CD4-positive, alpha-beta memory T cell (primary cell): ENCODE data around the gene PDGFRB. TPM values are rescaled to one million over a fixed set of nuclear protein-coding genes. Genes with fewer than 3 reads are reported as not detected.

ENCODE experiments used
- CTCF ChIA-PET: fragments of 350-600 bp; sonication (Branson Sonifier 250); formaldehyde crosslinking; loops from one replicate; lab custom pipeline; 2021; ENCODE audit warnings: inconsistent platforms; ENCODE audit not compliant: partially characterized antibody; lab: Charles Lee
- POLR2A ChIA-PET: fragments of 350-600 bp; sonication (Branson Sonifier 250); formaldehyde crosslinking; loops from one replicate; lab custom pipeline; 2021; ENCODE audit not compliant: partially characterized antibody; lab: Charles Lee
- DNase-seq, 5 donors: peaks; one replicate each; pipeline versions ENCODE4 v3.0.0 to v3.0.0-alpha.2; 2020 to 2022; ENCODE audit warnings: mixed read lengths in 1 of 5
- H3K27ac ChIP-seq: one replicate; pipeline ENCODE4 v1.7.0; 2013; ENCODE audit warnings: low read depth, low read length
- H3K27me3 ChIP-seq: 2 replicates; pipeline ENCODE4 v1.7.0; 2013; ENCODE audit warnings: mild to moderate bottlenecking, low read length, moderate library complexity; ENCODE audit not compliant: insufficient read depth
- H3K36me3 ChIP-seq: 2 replicates; pipeline ENCODE4 v1.7.0; 2013; ENCODE audit warnings: mild to moderate bottlenecking, low read length, moderate library complexity; ENCODE audit not compliant: insufficient read depth
- H3K4me1 ChIP-seq: 2 replicates; pipeline ENCODE4 v1.7.0; 2013; ENCODE audit warnings: mild to moderate bottlenecking, low read length, moderate library complexity; ENCODE audit not compliant: insufficient read depth
- H3K4me3 ChIP-seq, 2 donors: one replicate each; pipeline ENCODE4 v1.7.0; 2013; ENCODE audit warnings: low read length in 2 of 2, mild to moderate bottlenecking in 1 of 2
- H3K9me3 ChIP-seq, 2 donors: one replicate each; pipeline ENCODE4 v1.7.0; 2013; ENCODE audit warnings: low read length in 2 of 2, control low read depth in 1 of 2; ENCODE audit not compliant: control insufficient read depth in 1 of 2
- H3K27ac Mint-ChIP-seq, 7 donors: one replicate each; pipeline ENCODE4 v1.8.0; 2020 to 2021; ENCODE audit warnings: mixed read lengths in 7 of 7, mild to moderate bottlenecking in 6 of 7, inconsistent platforms in 3 of 7, moderate library complexity in 3 of 7
- H3K27me3 Mint-ChIP-seq, 2 donors: one replicate each; pipeline ENCODE4 v1.8.0; 2020 to 2021; ENCODE audit warnings: mixed read lengths in 2 of 2
- H3K36me3 Mint-ChIP-seq, 2 donors: one replicate each; pipeline ENCODE4 v1.8.0; 2020 to 2021; ENCODE audit warnings: mixed read lengths in 2 of 2, inconsistent platforms in 1 of 2, mild to moderate bottlenecking in 1 of 2
- H3K4me1 Mint-ChIP-seq, 4 donors: one replicate each; pipeline ENCODE4 v1.8.0; 2020 to 2021; ENCODE audit warnings: mixed read lengths in 4 of 4, mild to moderate bottlenecking in 1 of 4
- H3K4me3 Mint-ChIP-seq, 8 donors: one replicate each; pipeline ENCODE4 v1.8.0; 2020 to 2021; ENCODE audit warnings: mixed read lengths in 8 of 8, mild to moderate bottlenecking in 7 of 8, moderate library complexity in 6 of 8, inconsistent platforms in 3 of 8
- H3K9me3 Mint-ChIP-seq, 8 donors: one replicate each; pipeline ENCODE4 v1.8.0; 2020 to 2021; ENCODE audit warnings: mixed read lengths in 8 of 8, mild to moderate bottlenecking in 5 of 8, inconsistent platforms in 3 of 8, moderate library complexity in 1 of 8
- intact Hi-C: fragments of 100-400 bp; cut with micrococcal nuclease; formaldehyde crosslinking; loops from one replicate; pipeline ENCODE4 v1.15.1; 2023
- polyA plus RNA-seq, 2 donors: library from polyadenylated mRNA; unstranded; fragments of 300-500 nt; fragmentation: Illumina TruSeq; gene quantifications; one replicate each; pipeline ENCODE4 v1.2.3, GENCODE V29; 2021
- total RNA-seq, 2 experiments: library from RNA; stranded (reverse); gene quantifications; one replicate each; pipeline ENCODE4 v1.2.3, GENCODE V29; 2021

The PDGFRB gene
- total and polyA plus RNA-seq, 4 experiments from 2014 or later: not detected

DNA sequence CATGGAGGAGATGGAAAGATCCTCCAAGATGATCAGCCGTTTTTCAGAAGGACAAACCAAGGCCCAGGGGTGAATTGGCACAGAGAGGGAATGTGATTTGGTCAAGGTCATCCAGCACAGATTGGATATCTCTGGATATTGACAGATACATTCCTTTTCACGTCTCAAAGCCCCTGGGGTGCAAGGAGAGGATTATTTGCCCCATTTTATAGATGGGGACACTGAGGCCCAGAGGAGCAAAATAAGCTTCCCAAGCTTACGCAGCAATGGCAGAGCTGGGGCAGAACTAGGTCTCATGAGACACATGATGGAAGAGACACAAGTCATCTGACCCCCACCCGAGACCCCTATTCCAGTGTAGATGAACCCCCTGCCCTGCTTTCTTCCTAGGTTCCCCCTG is 895 bp upstream of the PDGFRB start:
- H3K4me1 ChIP-seq: peaks cover 7% of the 10 kb centered on the region

DNA sequence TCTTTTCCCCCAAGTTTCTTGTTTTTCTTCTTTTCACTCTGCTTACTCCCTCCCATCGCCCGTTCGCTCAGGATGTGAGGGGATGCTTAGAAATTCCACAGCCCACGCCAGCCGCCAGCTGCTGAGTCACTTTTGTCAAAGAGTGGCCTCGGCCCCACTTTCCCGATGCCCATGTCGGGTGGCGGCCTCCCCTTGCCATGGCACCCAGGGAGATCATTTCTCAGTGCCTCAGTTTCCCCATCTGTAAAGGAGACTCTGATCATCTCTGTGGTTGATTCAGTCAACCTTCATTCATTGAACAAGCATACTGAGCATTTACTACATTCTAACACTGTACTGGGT is 353 bp upstream of the PDGFRB start:
- Histone ChIP-seq H3K4me3 (no peak overlapping the region), H3K27ac (no peak overlapping the region), H3K36me3 (no peaks in the 10 kb centered on the region), H3K27me3 (no peaks in the 10 kb centered on the region), H3K9me3 (no peaks in the 10 kb centered on the region), H3K4me1 (peaks cover 7% of the 10 kb centered on the region)
- no peak for DNase-seq
- Mint-ChIP-seq H3K4me3 (peak overlapping the region; percentile 61 to 81 (median 80)), H3K27me3 (peaks cover 17 to 31% of the 10 kb centered on the region in 2 donors), H3K4me1 (peaks cover 4 to 10% (median 7%) of the 10 kb centered on the region in 4 donors), H3K36me3 (no peaks in the 10 kb centered on the region), H3K27ac (peak overlapping the region in 2 of 7 donors; percentile 14 to 50), H3K9me3 (no peaks in the 10 kb centered on the region)
- intact Hi-C loops: no loop called here
- ChIA-PET CTCF (no interaction called here), POLR2A (no interaction called here)

More for the DNA sequence above, 895 bp upstream of the PDGFRB start:
- Histone ChIP-seq H3K27ac (no peak overlapping the region), H3K27me3 (no peaks in the 10 kb centered on the region), H3K4me3 (no peak overlapping the region), H3K9me3 (no peaks in the 10 kb centered on the region), H3K36me3 (no peaks in the 10 kb centered on the region)
- intact Hi-C loops: no loop called here
- no peak overlapping the region for H3K4me3 Mint-ChIP-seq
- peaks cover 4 to 10% (median 7%) of the 10 kb centered on the region in 4 donors for H3K4me1 Mint-ChIP-seq
- peaks cover 17 to 32% of the 10 kb centered on the region in 2 donors for H3K27me3 Mint-ChIP-seq
- H3K9me3 Mint-ChIP-seq: no peaks in the 10 kb centered on the region
- DNase-seq: no peak
- ChIA-PET POLR2A (no interaction called here), CTCF (no interaction called here)
- no peaks in the 10 kb centered on the region for H3K36me3 Mint-ChIP-seq
- no peak overlapping the region for H3K27ac Mint-ChIP-seq

GRCh38 chr5:150154618-150155128 is 972 bp downstream of the PDGFRB start:
- H3K9me3 ChIP-seq: no peaks in the 10 kb centered on the region
- ChIA-PET POLR2A (no interaction called here), CTCF (interaction anchor here (1.3 kb wide), 1 partner anchor 8 kb away, joined by 3 read pairs; no protein-coding TSS in a partner anchor)
- no peaks in the 10 kb centered on the region for H3K36me3 ChIP-seq
- intact Hi-C loops: no loop called here
- no peak for DNase-seq
- no peaks in the 10 kb centered on the region for H3K27me3 ChIP-seq
- Mint-ChIP-seq H3K4me1 (peaks cover 4 to 10% (median 7%) of the 10 kb centered on the region in 4 donors), H3K36me3 (no peaks in the 10 kb centered on the region), H3K27ac (no peak overlapping the region), H3K27me3 (peaks cover 16 to 27% of the 10 kb centered on the region in 2 donors), H3K9me3 (no peaks in the 10 kb centered on the region), H3K4me3 (peak overlapping the region in 3 of 8 donors; percentile 44 to 52 (median 48))
- no peak overlapping the region for H3K4me3 ChIP-seq
- no peak overlapping the region for H3K27ac ChIP-seq
- H3K4me1 ChIP-seq: peaks cover 7% of the 10 kb centered on the region

- no peaks in the 10 kb centered on the region for H3K36me3 Mint-ChIP-seq
- intact Hi-C loops: no loop called here
- H3K4me1 ChIP-seq: peaks cover 7% of the 10 kb centered on the region
- H3K27me3 Mint-ChIP-seq: peaks cover 16 to 27% of the 10 kb centered on the region in 2 donors
- H3K36me3 ChIP-seq: no peaks in the 10 kb centered on the region
- H3K4me3 ChIP-seq: no peak overlapping the region
- no peak overlapping the region for H3K27ac Mint-ChIP-seq
- H3K4me1 Mint-ChIP-seq: peaks cover 4 to 10% (median 7%) of the 10 kb centered on the region in 4 donors
- ChIA-PET POLR2A (no interaction called here), CTCF (interaction anchor here (1.3 kb wide), 1 partner anchor 8 kb away, joined by 3 read pairs; no protein-coding TSS in a partner anchor)
- H3K9me3 ChIP-seq: no peaks in the 10 kb centered on the region
- no peak for DNase-seq
- peak overlapping the region in 3 of 8 donors; percentile 4 to 48 (median 18) for H3K4me3 Mint-ChIP-seq
- no peaks in the 10 kb centered on the region for H3K9me3 Mint-ChIP-seq
- H3K27ac ChIP-seq: no peak overlapping the region
- H3K27me3 ChIP-seq: no peaks in the 10 kb centered on the region
These were observed 1.6 kb downstream of the PDGFRB start for GRCh38 chr5:150153957-150154617.

GRCh38 chr5:150153483-150153882 is 2.2 kb downstream of the PDGFRB start:
- intact Hi-C loops: no loop called here
- peaks cover 16 to 31% of the 10 kb centered on the region in 2 donors for H3K27me3 Mint-ChIP-seq
- H3K36me3 ChIP-seq: no peaks in the 10 kb centered on the region
- peaks cover 0 to 1% (median 0%) of the 10 kb centered on the region in 8 donors for H3K9me3 Mint-ChIP-seq
- peaks cover 7% of the 10 kb centered on the region for H3K4me1 ChIP-seq
- H3K4me3 ChIP-seq: no peak overlapping the region
- POLR2A ChIA-PET: no interaction called here
- no peaks in the 10 kb centered on the region for H3K9me3 ChIP-seq
- H3K4me3 Mint-ChIP-seq: no peak overlapping the region
- no peaks in the 10 kb centered on the region for H3K27me3 ChIP-seq
- no peak overlapping the region for H3K27ac Mint-ChIP-seq
- no peaks in the 10 kb centered on the region for H3K36me3 Mint-ChIP-seq
- DNase-seq: no peak
- no peak overlapping the region for H3K27ac ChIP-seq
- peaks cover 4 to 10% (median 7%) of the 10 kb centered on the region in 4 donors for H3K4me1 Mint-ChIP-seq
- CTCF ChIA-PET: interaction anchor here (1.3 kb wide), 1 partner anchor 9 kb away, joined by 3 read pairs; no protein-coding TSS in a partner anchor

GRCh38 chr5:150152636-150153462 is 2.8 kb downstream of the PDGFRB start:
- H3K4me3 ChIP-seq: no peak overlapping the region
- no peak overlapping the region for H3K27ac ChIP-seq
- peaks cover 0 to 1% (median 0%) of the 10 kb centered on the region in 8 donors for H3K9me3 Mint-ChIP-seq
- H3K4me1 Mint-ChIP-seq: peaks cover 4 to 10% (median 7%) of the 10 kb centered on the region in 4 donors
- intact Hi-C loops: no loop called here
- CTCF ChIA-PET: interaction anchor here (1.3 kb wide), 1 partner anchor 9 kb away, joined by 3 read pairs; no protein-coding TSS in a partner anchor
- peaks cover 7% of the 10 kb centered on the region for H3K4me1 ChIP-seq
- H3K27ac Mint-ChIP-seq: no peak overlapping the region
- H3K27me3 Mint-ChIP-seq: peaks cover 16 to 30% of the 10 kb centered on the region in 2 donors
- H3K36me3 ChIP-seq: no peaks in the 10 kb centered on the region
- POLR2A ChIA-PET: no interaction called here
- no peaks in the 10 kb centered on the region for H3K36me3 Mint-ChIP-seq
- H3K4me3 Mint-ChIP-seq: no peak overlapping the region
- no peak for DNase-seq
- no peaks in the 10 kb centered on the region for H3K9me3 ChIP-seq
- no peaks in the 10 kb centered on the region for H3K27me3 ChIP-seq

DNA sequence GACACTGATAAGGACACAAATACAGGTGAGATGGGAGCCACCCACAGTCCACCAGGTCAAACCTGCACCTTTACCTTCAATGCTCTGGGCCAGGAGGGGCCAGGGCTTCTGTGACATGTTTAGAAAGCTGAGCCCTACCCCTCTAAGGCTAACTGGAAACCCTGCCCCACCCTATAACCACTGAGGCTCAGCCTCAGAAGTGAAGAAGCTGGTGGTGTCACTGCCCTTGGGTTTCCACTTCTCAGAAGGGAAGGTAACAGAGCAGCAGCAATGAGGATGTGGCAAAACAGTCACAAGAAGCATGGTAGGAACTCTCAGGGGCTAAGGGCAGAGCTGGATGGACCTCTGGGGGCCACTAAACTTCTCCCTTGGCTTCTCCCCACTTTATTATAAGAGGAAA is 6.0 kb downstream of the PDGFRB start:
- Histone ChIP-seq H3K4me3 (no peak overlapping the region), H3K27ac (no peak overlapping the region), H3K36me3 (no peaks in the 10 kb centered on the region), H3K27me3 (no peaks in the 10 kb centered on the region), H3K4me1 (no peaks in the 10 kb centered on the region), H3K9me3 (no peaks in the 10 kb centered on the region)
- Mint-ChIP-seq H3K27ac (no peak overlapping the region), H3K9me3 (peaks cover 0 to 1% (median 0%) of the 10 kb centered on the region in 8 donors), H3K36me3 (no peaks in the 10 kb centered on the region), H3K27me3 (peaks cover 2 to 13% of the 10 kb centered on the region in 2 donors), H3K4me3 (no peak overlapping the region), H3K4me1 (peaks cover 0 to 2% (median 0%) of the 10 kb centered on the region in 4 donors)
- no peak for DNase-seq
- ChIA-PET CTCF (no interaction called here), POLR2A (no interaction called here)
- intact Hi-C loops: no loop called here
